ENCODE results near the gene RNF145.

GRCh38 chr5:159243385-159243784, 34.0 kb upstream of the RNF145 start:
- TF ChIP-seq ZNF274 (IDR thresholded peaks at IDR 0.05; ENCODE audit: low read depth, low read length), result no peak
- TF ChIP-seq YY1 (IDR thresholded peaks at IDR 0.05; ENCODE audit: insufficient read depth, insufficient read length), result no peak

All from NT2/D1 (cell line).